Common myeloid progenitor, CD34-positive (primary cell): ENCODE data around the gene ARHGAP1.
A peak's percentile ranks its signal among the peaks of the same experiment; 100 is the strongest.

ENCODE experiments used
- CTCF ChIA-PET: fragments of 350-600 bp; sonication (Branson Sonifier 250); formaldehyde crosslinking; loops from one replicate; lab custom pipeline; 2021; ENCODE audit warnings: antibody characterized with exemption; lab: Charles Lee
- POLR2A ChIA-PET: fragments of 350-600 bp; sonication (Branson Sonifier 250); formaldehyde crosslinking; loops from one replicate; lab custom pipeline; 2021; ENCODE audit warnings: antibody characterized with exemption; lab: Charles Lee
- DNase-seq, 3 donors: peaks; one replicate each; pipeline versions ENCODE4 v3.0.0 to v3.0.0-alpha.2; 2013
- H3K27ac ChIP-seq, 2 experiments: 1 replicate in 1 of 2; 2 replicates in 1 of 2; pipeline ENCODE4 v1.7.0; 2013; ENCODE audit warnings: inconsistent platforms in 2 of 2, low read length in 2 of 2, mild to moderate bottlenecking in 2 of 2, low read depth in 1 of 2, moderate library complexity in 1 of 2; ENCODE audit not compliant: severe bottlenecking in 2 of 2, insufficient read depth in 1 of 2, poor library complexity in 1 of 2
- H3K27me3 ChIP-seq, 5 experiments: replicated peaks in 2 of 5; 1 replicate in 3 of 5; 2 replicates in 2 of 5; pipeline versions ENCODE4 v1.6.1 to v1.7.0; 2013; ENCODE audit warnings: low read length in 4 of 5, mild to moderate bottlenecking in 2 of 5, moderate library complexity in 2 of 5, inconsistent platforms in 1 of 5; ENCODE audit not compliant: insufficient read depth in 5 of 5, control insufficient read depth in 4 of 5
- H3K36me3 ChIP-seq, 4 experiments: 1 replicate in 2 of 4; 2 replicates in 2 of 4; pipeline versions ENCODE4 v1.6.1 to v1.7.0; 2013; ENCODE audit warnings: low read length in 3 of 4, control low read depth in 1 of 4, mild to moderate bottlenecking in 1 of 4; ENCODE audit not compliant: control insufficient read depth in 4 of 4, insufficient read depth in 4 of 4
- H3K4me1 ChIP-seq, 4 experiments: 1 replicate in 3 of 4; 2 replicates in 1 of 4; pipeline versions ENCODE4 v1.6.1 to v1.7.1; 2013; ENCODE audit warnings: low read length in 3 of 4, mild to moderate bottlenecking in 3 of 4, control low read depth in 1 of 4, inconsistent platforms in 1 of 4, moderate library complexity in 1 of 4; ENCODE audit not compliant: control insufficient read depth in 4 of 4, insufficient read depth in 4 of 4; ENCODE audit errors: control extremely low read depth in 1 of 4
- H3K4me3 ChIP-seq, 7 experiments: 1 replicate in 4 of 7; 2 replicates in 3 of 7; pipeline versions ENCODE4 v1.5.1 to v1.7.0; 2013; ENCODE audit warnings: mild to moderate bottlenecking in 7 of 7, low read length in 6 of 7, moderate library complexity in 6 of 7, inconsistent platforms in 2 of 7, low read depth in 2 of 7, control low read depth in 1 of 7; ENCODE audit not compliant: insufficient read depth in 4 of 7, control insufficient read depth in 1 of 7; ENCODE audit errors: extremely low read depth in 1 of 7
- H3K9me3 ChIP-seq, 5 experiments: 1 replicate in 4 of 5; 2 replicates in 1 of 5; pipeline versions ENCODE4 v1.6.1 to v1.7.1; 2013; ENCODE audit warnings: low read length in 4 of 5, mild to moderate bottlenecking in 2 of 5, inconsistent platforms in 1 of 5, low read depth in 1 of 5, moderate library complexity in 1 of 5; ENCODE audit not compliant: control insufficient read depth in 4 of 5, insufficient read depth in 2 of 5; ENCODE audit errors: control extremely low read depth in 1 of 5
- WGBS: methylation state at CpG from one replicate; pipeline ENCODE4 v1.1.5; 2013; ENCODE audit not compliant: insufficient coverage; 5-methylcytosine and 5-hydroxymethylcytosine counted together

ARHGAP1 gene

GRCh38 chr11:46628961-46629360 is 71.5 kb downstream of the ARHGAP1 start:
- Histone ChIP-seq H3K36me3 (peaks cover 11 to 49% (median 29%) of the 10 kb centered on the region in 4 experiments), H3K9me3 (no peaks in the 10 kb centered on the region), H3K4me3 (no peak overlapping the region), H3K4me1 (no peaks in the 10 kb centered on the region), H3K27ac (peak overlapping the region in 1 of 2 experiments; percentile 34), H3K27me3 (no peaks in the 10 kb centered on the region)
- DNase-seq: no peak
- POLR2A ChIA-PET: no interaction called here
- CTCF ChIA-PET: no interaction called here
- WGBS: 95% methylated on average over 3 of the region's 6 CpGs
